ENCODE data around the gene HSPBP1.
"Not testable (repeated sequence)": the region's sequence is repeated elsewhere in the genome, so short reads cannot be mapped to it uniquely, and the experiment has no call there.

HSPBP1 gene

DNA sequence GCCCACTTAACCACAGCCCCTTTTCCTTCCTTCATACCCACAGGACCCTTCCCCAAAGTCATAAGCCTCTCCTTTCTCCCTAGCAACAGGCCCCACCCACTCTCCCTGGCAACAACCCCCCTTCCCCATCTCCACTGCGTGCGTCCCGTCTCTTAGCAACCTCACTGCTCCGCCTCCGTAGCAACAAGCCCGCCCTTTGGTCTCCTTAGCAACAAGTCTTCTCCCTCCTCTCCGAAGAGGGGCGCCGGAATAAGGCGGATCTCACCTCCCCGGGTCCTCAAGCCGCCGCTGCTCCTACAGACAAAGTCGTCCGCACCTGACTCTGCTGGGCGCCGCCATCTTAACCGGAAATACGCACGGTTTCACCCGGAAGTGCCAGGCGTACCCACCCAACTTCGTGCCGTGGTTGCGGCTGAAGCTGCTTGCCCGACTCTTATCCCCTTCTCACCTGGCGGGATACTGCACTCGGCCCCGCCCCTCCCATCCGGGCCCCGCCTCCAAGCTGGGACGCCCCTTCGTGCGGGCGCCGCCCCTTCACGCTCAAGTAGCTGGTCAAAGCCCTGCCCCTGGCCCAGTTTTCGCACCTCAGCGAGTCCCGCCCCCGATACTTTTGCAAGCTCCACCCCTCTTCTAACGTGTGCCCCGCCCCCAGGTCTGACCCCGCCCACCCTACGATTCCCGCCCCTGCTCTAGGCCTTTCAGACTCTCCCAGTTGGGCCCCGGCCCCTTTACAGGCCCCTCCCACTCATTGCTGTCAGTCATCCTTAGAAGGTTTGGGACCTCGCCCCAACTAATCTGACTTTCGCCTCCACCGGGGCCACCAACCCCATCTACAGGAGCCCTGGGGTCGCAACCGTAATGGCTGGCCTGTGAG lies at the start of gene HSPBP1:
TSS of gene HSPBP1 (minus strand) at position 341 of the 874 bp plus-strand sequence. CDS start 502 bp downstream, outside the sequence.
- peak; percentile 87 for DNase-seq

DNA sequence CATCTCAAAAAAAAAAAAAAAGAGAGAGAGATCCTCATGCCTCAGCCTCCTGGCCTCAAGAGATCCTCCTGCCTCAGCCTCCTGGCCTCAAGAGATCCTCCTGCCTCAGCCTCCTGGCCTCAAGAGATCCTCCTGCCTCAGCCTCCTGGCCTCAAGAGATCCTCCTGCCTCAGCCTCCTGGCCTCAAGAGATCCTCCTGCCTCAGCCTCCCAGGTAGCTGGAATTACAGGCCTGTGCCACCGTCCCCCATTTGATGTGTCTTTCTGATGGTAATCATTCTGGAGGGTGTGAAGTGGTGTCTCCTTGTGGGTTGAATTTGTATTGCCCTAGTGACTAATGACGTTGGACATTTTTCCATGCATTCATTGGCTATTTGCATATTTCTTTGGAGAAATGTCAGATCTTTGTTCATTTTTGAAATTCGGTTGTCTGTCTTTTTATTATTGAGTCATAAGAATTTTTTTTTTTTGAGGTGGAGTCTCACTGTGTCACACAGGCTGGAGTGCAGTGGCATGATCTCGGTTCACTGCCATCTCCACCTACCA lies 48.9 kb upstream of the HSPBP1 start:
- DNase-seq = not testable (repeated sequence)

GRCh38 chr19:55325172-55325571 lies 45.3 kb upstream of the HSPBP1 start, which contains the start of gene TMEM150B:
Gene TMEM150B (minus strand): TSS chr19:55325341. CDS start chr19:55321036, 4,305 bp downstream.
- no peak for DNase-seq

DNA sequence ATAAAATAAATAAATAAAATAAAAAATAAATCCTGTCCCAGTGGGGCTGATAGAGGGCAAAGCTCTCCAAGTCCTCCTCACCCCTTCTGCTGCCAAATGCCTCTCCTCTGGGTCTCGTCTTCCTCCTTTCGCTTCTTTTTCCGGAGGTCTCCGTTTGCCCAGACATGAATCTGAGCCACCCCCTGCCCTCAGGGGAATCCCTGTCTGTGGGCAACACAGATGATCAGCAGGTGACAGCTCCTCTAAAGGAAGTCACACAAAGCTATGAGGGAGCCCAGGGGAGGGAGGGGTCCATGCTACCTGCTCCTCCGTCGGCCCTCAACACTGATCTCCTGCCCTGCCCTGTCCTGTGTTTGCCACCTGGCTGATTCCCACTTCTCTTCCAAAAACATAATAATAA lies 44.8 kb upstream of the HSPBP1 start:
- DNase-seq = no peak

DNA sequence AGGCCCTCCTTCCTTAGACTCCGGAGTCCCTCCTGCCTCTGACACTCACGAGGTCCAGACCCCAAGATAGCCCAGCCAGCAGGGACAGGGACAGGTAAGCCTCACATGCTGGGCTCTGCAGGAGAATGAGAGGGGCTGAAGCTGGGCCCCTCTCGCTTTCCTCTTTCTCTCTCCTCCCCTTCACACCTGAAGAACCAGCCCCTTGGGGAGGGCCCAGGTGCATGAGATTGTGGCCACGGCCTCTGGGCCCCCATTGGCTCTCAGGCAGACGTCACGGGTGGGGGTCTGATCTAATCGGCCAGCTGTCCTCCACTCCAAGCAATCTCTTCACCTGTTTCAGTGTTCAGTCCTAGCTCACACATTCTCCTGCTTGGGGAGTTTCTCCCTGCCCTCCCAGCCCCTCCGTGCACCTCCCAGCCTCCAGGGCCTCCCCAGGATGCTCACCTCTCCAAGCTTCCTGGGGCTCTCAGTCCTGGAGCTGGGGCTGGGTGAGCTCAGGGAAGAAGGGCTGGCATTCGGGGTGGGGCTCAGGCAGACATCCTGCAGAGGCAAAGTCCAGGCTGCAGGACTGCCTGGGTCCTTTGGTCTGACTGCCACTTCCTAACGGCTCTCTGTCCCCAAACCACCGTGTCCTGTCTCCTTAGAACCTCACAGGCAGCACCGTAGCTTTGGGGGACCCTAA lies 42.4 kb upstream of the HSPBP1 start:
- DNase-seq = no peak

DNA sequence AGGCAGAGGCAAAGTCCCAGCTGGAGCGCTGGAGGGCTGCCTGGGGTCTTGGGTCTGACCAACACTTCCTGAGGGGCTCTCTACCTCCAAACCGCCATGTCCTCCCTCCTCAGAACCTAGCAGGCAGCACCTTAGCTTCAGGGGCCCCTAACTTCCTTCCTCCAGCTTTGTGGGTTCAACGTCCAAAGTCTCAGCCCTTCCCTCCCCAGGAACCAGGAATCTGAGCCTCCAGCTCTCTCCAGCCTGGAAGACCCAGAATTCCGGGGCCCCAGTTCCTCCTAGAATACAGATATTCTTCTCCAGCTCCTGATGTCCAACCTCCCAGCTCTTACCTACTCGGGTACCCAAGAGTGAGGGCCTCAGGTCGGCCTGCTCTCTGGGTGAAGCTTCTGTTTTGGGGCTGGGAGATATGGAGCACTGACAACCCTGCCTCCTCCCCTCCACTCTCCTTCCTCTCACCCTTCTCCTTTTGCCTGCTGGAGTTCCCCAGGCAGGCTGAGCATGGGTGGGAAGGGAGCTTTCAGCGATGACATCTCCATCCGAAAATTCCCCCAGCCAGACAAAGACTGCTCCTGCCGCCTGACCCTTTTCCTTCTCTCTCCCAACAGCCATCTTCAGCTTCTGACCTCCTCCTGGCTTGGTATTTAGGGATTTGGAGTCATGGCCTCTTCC lies 41.7 kb upstream of the HSPBP1 start:
- DNase-seq = no peak

GRCh38 chr19:55320844-55321419 lies 41.0 kb upstream of the HSPBP1 start:
- DNase-seq = no peak

- no peak for DNase-seq
Measured at GRCh38 chr19:55319785-55320184, 39.9 kb upstream of the HSPBP1 start.

- no peak for DNase-seq
Measured at GRCh38 chr19:55316646-55317045, 36.7 kb upstream of the HSPBP1 start.

GRCh38 chr19:55315956-55316525 lies 36.1 kb upstream of the HSPBP1 start:
- no peak for DNase-seq

DNA sequence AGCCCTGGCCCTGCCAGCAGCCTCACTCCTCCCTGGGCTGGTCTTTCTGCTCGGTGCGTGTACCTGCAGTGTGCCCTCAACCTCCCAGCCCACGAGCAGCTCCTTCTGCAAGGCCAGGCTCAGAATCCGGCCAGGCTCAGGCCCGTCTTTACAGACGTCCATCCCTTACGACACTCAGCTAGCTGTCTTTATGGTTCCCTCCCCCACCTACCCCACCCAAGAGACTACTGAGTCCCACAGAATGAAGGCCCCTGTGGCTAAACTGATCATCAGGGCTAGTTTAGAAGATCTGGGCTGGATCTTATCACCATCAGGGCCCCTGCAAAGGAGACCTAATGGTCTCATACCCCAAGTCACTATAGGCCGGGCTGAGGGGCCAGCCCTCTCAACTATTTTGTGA lies 34.5 kb upstream of the HSPBP1 start:
- no peak for DNase-seq

- no peak for DNase-seq
Measured at GRCh38 chr19:55312621-55313512, 33.0 kb upstream of the HSPBP1 start.

DNA sequence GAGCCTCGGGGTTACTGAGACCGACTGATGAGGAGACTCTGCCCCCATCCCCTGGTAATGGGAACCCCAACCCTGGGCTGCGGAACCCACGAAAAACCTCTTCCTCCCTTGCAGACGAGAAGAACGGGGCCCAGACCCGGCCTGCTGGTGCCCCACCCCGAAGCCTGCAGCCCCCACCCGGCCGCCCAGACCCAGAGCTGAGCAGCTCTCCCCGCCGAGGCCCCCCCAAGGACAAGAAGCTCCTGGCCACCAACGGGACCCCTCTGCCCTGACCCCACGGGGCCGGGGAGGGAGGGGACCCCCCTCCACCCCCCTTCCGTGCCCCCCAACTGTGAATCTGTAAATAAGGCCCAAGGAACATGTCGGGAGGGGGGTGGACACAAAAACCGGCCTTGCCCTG lies 31.9 kb upstream of the HSPBP1 start:
- DNase-seq = no peak

DNA sequence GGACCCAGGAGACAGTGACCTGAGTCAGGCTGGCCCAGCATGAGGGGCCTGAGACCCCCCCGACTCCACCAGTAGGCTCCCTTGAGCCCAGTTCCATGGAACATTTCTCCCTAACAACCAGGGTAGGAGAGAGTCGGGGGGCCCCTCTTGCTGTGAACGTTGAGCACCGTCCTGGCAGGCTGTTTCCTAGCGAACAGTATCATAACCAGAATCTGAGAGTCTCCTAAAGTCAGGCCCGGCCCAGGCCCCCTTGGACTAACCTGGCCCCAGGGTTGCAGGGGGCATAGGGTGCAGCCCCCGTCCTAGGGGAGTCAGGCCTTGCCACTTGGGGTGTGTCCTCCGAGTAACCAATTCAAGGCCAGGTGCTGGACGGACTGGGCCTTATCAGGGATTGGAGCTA lies 31.5 kb upstream of the HSPBP1 start:
- DNase-seq = no peak

DNA sequence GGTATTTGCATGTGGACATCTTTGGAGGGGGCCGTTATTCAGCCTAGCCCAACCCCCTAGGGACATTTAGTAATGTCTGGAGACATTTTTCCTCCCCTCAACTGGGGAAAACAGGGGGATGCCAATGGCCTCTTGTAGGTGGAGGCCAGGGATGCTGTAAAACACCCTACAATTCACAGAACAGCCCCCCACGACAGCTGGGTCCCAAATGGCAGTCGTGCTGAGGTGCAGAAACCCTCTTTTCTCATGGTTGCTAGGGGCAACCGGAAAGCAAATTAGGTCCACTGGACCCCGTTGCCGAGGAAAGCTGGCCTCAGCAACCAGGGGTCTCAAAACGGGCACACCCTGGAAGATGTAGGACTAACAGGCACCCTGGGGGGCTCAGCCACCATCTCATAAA lies 30.6 kb upstream of the HSPBP1 start:
- no peak for DNase-seq

GRCh38 chr19:55309448-55309847 lies 29.5 kb upstream of the HSPBP1 start:
- DNase-seq = no peak

GRCh38 chr19:55308281-55308680 lies 28.4 kb upstream of the HSPBP1 start:
- no peak for DNase-seq

DNA sequence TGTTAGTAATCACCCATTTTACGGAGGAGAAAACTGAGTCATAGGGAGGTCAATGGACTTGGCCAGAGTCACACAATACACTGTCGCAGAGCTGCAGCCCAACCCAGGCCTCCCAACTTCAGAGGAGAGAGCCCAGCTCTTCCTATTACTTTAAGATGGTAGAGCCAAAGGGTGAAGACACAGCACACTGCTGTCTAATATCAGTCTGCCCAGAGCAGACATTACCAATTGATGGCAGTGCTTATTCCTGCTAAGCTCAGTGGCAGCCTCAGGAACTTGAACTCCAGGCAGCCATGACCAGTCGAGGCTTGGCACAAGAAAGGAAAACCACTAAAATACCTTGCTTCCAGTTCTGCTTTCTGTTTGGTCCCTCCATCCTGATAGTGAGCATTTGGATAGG lies 26.8 kb upstream of the HSPBP1 start:
- DNase-seq = no peak

DNA sequence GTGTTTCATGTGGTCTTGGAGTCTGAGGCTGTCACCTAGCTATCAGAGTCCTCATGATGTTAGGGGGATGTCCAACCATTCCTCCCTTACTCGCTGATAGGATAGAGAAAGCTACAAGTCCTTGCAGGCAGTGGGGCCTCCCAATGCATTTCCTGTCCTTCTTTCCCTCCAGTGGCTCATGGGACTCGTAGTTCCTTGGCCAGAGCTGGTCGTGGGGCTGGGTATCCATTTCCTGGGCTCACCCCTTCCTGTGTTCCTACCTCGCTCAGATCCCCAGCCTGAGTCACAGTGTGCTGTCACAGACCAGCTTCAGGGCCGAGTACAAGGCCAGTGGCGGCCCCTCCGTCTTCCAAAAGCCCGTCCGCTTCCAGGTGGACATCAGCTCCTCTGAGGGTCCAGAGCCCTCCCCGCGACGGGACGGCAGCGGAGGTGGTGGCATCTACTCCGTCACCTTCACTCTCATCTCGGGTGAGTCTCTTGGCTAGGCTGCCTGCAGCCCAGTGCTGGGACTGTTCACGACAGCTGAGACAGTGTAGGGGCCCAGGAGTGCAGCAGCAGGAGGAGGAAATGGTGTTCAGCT lies 26.2 kb upstream of the HSPBP1 start:
- no peak for DNase-seq

DNA sequence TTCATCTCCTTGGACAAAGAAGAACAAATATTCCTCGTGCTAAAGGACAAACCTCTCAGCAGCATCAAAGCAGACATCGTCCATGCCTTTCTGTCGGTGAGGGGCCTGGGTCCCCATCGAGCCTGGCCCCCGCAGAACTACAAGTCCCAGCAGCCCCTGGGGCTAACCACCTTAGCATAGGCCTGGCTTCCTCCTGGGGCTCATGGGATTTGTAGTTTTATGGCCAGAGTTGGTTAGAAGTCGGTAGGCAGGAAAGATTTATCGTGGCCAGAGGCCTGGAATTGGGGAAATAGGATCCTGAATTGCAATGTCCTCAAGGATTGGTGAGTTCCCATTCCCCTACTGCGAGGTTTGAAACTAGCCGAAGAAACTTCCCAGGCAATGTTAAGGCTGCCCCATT lies 25.6 kb upstream of the HSPBP1 start:
- no peak for DNase-seq

GRCh38 chr19:55304980-55305379 lies 25.1 kb upstream of the HSPBP1 start:
- DNase-seq = no peak
